ENCODE results near the gene NUP43.
"Not testable (repeated sequence)": the region's sequence is repeated elsewhere in the genome, so short reads cannot be mapped to it uniquely, and the experiment has no call there.

The NUP43 gene

DNA sequence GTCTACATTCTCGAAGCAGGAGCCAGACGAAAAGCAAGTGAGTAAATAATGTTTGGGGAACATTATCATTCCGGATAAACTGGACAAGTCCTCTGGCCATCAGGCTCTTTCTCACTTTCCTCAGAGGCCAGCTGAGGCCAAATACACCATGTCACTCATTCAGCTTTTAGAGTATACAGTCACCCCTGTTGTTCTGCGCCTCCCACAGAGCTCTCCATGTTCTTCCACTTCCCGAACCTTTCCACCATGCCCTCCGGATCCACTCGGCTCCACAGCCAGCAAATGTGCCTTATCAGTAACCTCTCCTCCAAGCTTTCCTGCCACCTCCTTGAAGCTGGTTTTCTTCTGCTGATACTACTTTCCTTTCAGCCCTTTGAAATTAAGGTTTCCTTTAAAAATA, 60.1 kb downstream of the NUP43 start:
- no peak for DNase-seq

DNA sequence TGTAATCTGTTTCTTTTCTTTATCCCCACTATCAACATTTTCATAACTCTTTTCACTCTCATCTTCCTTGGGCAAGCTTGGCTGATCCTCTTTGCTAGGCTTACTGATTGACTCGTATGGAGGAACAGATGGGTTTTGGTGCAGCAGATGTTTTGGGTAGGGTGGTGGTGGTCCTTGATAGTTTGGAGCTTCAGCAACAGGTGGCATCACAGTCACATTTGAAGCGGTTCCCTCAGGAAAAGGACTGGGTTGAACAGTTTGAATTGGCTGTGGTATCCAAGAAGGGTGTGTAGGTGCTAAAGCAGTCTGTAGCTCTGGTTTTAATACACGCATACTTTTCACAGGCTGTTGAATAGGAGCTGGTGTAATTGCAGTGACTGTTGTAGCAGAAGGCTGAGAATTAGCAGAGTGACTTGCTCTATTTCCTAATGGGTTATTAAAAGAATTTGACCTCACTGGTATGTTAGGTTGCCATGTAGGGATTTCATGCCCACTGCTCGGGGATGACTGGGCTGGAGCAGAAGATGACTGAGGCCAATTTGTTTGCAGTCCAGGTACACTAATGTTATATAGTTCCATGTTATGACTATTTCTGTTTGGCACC, 63.0 kb downstream of the NUP43 start:
- DNase-seq: no peak

DNA sequence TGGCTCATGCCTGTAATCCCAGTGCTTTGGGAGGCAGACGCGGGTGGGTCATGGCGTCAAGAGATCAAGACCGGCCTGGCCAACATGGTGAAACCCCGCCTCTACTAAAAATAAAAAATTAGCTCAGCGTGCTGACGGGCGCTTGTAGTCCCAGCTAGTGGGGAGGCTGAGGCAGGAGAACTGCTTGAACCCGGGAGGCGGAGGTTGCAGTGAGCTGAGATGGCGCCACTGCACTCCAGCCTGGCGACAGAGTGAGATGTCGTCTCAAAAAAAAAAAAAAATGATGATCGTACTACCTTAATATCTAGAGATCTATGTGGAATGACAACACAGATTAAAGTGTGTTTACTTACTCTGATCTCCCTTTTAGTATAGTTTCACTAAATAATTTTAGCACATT, 64.5 kb downstream of the NUP43 start:
- not testable (repeated sequence) for DNase-seq

DNA sequence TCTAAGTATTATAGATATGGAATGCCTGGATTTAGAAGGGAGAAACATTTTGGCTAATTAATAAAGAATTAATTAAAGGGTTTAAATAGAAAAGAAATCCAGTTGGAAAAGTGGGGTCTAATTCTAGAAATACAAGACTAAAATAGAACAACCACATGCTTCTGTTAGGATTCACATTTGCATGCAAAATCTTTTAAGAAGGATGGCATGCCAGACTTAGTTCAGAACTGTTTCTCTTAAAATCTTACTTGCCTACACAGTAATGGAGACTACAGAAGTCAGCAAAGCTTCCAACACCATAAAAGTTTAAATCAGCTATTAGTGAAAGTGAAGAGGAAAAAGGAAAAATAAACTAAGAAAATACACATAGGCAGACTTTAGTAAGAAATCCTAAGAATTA, 65.1 kb downstream of the NUP43 start:
- no peak for DNase-seq

DNA sequence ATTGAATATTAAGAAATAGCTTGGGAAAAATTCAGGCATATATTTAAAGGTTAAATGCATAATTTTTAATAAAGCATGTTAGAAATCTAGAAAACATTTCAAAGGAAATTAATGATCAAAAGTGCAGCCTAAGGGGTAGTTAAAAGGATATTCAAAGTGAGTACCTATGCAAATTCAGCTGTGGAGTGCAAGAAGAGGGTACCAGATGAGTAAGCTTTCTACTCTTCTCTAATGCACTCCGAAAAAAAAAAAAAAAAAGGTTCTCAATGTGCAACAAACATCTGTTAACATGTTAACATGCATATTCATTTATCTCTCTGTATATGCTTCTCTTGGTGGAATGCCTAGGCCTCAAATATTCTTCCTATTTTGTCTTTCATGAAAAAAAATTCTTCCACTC, 65.8 kb downstream of the NUP43 start:
- DNase-seq: no peak

Measured in femur (tissue), 1 donor.